C4-2B (cell line): ENCODE results near the gene RAB6A.
"Not testable (repeated sequence)": the region's sequence is repeated elsewhere in the genome, so short reads cannot be mapped to it uniquely, and the experiment has no call there.

ENCODE experiments used
- H3K27ac ChIP-seq: fragments of 450-650 bp; 2 replicates; pipeline ENCODE4 v1.5.1; 2017
- ZFX ChIP-seq: fragments of 450-650 bp; IDR thresholded peaks from 2 replicates; pipeline ENCODE4 v1.6.1; 2017
- TF ChIP-seq, protein P1 (sequence below): fragments of 450-650 bp; conservative IDR thresholded peaks from 2 replicates; pipeline ENCODE4 v1.5.1; 2017; ENCODE audit warnings: mild to moderate bottlenecking

RAB6A gene

DNA sequence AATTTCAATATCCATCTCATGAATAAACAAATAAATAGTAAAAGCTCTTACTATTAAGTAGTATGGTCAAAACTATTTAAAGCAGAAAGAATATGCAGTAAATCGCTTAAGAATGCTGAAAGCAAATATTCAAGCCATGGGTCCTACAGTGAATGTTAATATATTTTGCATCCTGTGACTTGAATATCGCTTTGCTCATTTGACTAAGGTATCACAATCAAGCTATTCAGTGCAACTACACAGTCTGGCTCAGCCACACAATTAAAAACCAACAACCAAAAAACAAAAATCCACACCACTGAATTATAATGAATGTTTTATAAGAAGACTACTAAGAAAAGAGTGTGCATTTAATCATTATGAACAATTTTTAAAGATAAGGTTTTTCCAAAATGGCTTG, 45.3 kb downstream of the RAB6A start:
- no peak for TF ChIP-seq ZFX
- TF ChIP-seq, protein P1, sequence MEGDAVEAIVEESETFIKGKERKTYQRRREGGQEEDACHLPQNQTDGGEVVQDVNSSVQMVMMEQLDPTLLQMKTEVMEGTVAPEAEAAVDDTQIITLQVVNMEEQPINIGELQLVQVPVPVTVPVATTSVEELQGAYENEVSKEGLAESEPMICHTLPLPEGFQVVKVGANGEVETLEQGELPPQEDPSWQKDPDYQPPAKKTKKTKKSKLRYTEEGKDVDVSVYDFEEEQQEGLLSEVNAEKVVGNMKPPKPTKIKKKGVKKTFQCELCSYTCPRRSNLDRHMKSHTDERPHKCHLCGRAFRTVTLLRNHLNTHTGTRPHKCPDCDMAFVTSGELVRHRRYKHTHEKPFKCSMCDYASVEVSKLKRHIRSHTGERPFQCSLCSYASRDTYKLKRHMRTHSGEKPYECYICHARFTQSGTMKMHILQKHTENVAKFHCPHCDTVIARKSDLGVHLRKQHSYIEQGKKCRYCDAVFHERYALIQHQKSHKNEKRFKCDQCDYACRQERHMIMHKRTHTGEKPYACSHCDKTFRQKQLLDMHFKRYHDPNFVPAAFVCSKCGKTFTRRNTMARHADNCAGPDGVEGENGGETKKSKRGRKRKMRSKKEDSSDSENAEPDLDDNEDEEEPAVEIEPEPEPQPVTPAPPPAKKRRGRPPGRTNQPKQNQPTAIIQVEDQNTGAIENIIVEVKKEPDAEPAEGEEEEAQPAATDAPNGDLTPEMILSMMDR, result no peak
- peak overlapping the region; percentile 28; the same call in 1 of the 2 replicates for H3K27ac ChIP-seq

DNA sequence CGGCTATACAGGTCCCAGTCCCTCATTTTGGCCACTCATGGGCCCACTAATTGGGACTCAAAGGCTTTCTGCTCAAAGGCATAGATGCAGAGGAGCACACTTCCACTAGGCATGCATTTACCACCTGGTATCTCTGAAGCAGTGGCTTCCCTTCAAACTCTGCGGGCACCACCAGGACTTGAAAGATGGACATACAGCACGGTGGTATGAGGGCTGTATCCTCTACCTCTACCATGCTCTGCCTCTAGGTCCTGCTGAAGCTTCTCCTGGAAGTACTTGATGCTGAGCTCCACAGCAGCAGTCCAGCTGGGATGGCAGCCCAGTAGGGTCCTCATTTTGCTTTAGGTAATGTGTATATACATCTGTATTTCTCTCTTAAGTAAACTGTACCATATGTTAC, 49.9 kb downstream of the RAB6A start:
- no peak for TF ChIP-seq ZFX
- TF ChIP-seq, protein P1, result no peak

DNA sequence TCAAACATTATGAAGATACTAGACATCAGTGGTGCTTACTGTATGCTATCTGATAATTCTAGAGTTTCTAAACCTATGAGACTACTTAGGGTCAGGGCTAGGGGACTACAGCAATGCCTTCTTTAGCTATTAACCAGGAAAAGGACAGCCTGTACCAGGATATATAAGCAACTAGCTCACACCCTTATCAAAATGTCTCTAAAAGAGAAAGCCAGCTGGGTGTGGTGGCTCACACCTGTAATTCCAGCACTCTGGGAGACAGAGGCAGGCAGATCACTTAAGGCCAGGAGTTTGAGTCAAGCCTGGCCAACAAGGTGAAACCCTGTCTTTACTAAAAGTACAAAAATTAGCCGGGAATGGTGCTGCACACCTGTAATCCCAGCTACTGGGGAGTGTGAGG, 55.8 kb downstream of the RAB6A start:
- H3K27ac ChIP-seq, result no peak overlapping the region
- TF ChIP-seq ZFX, result no peak
- TF ChIP-seq, protein P1, result no peak

More for the DNA sequence above, 49.9 kb downstream of the RAB6A start:
- H3K27ac ChIP-seq, result no peak overlapping the region

DNA sequence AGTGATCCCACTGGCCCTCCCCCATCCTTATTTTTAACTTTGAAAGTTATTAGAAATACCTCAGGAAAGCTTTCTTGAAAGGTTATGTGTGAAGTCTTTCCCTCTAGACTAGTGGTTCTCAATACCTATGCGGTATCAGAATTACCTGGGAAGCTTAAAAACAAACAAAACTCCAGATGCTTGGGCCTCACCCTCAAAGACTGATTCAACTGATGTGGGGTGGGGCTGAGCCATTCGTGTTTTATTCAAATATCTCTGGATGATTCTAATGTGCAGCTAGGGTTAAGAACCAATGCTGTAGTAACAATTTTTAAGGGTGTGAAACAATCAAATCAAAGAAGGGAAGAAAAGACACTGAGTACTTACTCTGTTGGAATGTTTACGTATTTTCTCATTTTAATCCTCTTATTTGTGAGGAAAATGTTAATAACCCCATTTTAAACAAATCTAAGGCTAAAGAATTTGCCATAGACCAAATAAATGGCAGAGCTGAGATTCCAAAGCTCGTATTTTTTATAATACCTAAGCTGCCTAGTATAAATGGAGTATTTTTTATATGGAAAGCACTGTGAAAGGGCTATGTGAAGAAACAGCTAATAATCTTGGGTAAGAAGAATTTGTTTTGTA, 66.9 kb downstream of the RAB6A start:
- TF ChIP-seq, protein P1, result no peak
- no peak for TF ChIP-seq ZFX
- H3K27ac ChIP-seq, result no peak overlapping the region

DNA sequence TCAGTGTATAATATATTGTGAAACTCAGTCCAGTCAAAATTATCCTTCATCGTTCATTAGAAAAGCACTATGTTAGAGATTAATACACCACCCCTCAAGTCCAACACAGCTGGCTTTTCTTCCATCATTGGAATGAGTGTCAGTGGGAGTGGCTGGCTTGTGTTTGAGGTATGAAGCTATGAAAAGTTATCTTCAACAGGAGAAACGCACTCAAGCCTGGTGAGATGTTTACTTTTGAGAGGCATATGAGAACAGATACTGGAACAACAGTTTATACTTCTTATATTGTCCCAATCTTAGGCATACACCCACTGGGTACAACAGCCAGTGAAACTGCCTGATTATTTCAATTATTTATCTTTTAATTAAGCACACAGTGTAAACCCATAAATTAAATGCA, 80.2 kb downstream of the RAB6A start:
- TF ChIP-seq ZFX, result no peak
- TF ChIP-seq, protein P1, result no peak
- peak overlapping the region; percentile 31; the same call in 1 of the 2 replicates for H3K27ac ChIP-seq

DNA sequence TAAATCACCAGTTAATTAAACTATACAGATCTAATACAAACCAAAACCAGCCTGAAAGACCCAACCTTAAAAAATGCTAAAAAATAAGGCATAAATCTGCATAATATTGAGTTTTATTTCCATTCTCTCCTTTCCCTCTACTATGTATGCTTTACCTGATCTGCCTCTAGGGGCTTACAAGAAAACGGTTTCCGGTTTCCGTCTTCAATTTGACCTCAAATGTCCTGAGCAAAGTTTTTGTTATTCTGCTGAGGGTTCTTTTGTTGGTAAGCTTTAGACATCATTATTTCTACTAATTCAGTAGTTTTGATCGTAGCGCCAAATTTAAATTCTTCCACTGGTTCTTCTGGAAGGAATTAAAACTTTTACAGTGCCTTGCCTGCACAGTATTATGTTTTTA, 84.3 kb downstream of the RAB6A start:
- H3K27ac ChIP-seq, result not testable (repeated sequence)
- TF ChIP-seq, protein P1, result peak; percentile 41

DNA sequence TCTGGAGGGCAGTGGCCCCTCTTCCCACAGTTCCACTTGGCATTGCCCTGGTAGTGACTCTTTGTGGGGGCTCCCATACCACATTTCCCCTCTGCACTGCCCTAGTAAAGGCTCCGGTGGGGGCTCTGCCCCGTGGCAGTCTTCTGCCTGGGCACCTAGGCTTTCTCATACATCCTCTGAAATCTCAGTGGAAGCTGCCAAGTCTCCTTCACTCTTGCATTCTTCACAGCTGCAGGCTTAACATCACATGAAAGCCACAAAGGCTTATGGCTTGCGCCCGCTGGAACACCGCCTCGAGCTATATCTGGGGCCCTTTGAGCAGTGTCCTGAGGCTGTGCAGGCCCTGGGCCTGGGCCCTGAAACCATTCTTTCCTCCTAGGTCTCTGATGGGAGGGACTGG, 89.2 kb downstream of the RAB6A start:
- no peak overlapping the region for H3K27ac ChIP-seq
- TF ChIP-seq, protein P1, result no peak
- TF ChIP-seq ZFX, result no peak
